D721Med (cell line): ENCODE results near the gene AMPH.

ENCODE experiments used
- DNase-seq: peaks from one replicate; pipeline ENCODE4 v3.0.0; 2011; ENCODE audit warnings: low spot score; ENCODE audit not compliant: insufficient read length
- FAIRE-seq: peaks from 2 replicates; lab custom pipeline; 2011; peaks lifted over from hg19 to GRCh38; lab: Jason Lieb, UNC
- TF ChIP-seq, protein P1 (sequence below): IDR thresholded peaks from 2 replicates; pipeline ENCODE4 v1.5.1; 2012; ENCODE audit warnings: mild to moderate bottlenecking, control low read depth; ENCODE audit not compliant: insufficient read depth; ENCODE audit errors: missing control alignments

AMPH gene

GRCh38 chr7:38630720-38631673 is at the start of gene AMPH:
Gene AMPH (minus strand): TSS chr7:38631373. CDS start chr7:38631351, 22 bp downstream.
- peak; percentile 33 for DNase-seq
- TF ChIP-seq, protein P1, sequence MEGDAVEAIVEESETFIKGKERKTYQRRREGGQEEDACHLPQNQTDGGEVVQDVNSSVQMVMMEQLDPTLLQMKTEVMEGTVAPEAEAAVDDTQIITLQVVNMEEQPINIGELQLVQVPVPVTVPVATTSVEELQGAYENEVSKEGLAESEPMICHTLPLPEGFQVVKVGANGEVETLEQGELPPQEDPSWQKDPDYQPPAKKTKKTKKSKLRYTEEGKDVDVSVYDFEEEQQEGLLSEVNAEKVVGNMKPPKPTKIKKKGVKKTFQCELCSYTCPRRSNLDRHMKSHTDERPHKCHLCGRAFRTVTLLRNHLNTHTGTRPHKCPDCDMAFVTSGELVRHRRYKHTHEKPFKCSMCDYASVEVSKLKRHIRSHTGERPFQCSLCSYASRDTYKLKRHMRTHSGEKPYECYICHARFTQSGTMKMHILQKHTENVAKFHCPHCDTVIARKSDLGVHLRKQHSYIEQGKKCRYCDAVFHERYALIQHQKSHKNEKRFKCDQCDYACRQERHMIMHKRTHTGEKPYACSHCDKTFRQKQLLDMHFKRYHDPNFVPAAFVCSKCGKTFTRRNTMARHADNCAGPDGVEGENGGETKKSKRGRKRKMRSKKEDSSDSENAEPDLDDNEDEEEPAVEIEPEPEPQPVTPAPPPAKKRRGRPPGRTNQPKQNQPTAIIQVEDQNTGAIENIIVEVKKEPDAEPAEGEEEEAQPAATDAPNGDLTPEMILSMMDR = no peak
- FAIRE-seq = no peak

- no peak for FAIRE-seq
- TF ChIP-seq, protein P1 = no peak
- DNase-seq = no peak
Measured at GRCh38 chr7:38679419-38679818, 48.2 kb upstream of the AMPH start.

DNA sequence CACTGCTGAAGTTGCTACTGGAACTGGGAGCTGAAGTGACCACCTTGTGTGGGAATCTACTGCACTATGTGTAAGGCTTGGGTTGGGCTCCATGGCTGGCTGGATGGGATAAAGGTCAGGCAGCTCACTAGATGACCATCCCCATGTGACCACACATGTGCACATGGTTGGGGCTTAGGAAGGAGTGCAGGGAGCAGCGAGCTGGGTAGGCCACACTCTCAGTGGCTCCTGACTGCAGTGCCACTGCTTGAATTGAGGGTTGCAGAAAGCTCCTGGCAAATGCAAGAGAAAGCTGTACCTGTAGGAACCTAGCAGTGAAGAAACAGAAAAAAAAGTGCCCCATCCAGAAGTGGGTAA is 47.5 kb upstream of the AMPH start:
- TF ChIP-seq, protein P1 = no peak

DNA sequence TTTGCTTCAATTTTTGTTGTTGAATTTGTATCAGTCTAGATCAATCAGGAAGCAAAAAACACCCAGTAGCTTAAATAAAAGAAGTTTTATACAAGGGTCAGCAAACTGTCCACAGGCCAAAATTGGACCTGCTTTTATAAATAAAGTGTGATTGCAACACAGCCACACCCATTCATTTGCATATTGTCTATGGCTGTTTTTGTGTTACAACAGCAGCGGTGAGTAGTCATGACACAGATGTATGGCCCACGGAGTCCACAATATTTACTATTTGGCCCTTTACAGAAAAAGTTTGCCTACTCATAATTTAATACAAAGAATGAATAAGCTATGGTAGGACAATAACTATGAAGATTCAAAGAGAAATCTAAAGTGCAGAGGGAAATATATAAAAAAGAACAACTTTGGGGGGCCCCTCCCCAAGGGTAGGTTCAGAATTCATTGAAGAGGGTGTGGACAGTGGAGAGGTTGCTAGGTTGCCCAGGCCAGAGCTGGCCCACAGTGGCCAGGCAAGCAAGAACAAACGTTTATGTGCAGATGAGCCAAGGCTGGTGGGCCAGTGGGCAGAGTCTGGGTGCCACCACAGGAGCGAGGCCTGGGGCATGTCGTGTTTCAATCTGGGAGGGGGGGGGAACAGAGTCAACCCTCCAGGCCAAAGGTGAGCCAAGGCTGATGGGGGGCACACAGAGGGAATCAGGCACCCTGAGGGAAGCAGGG is 47.0 kb upstream of the AMPH start:
- FAIRE-seq (no peak), DNase-seq (no peak)
- TF ChIP-seq, protein P1 = no peak

More for the DNA sequence above, 47.5 kb upstream of the AMPH start:
- no peak for DNase-seq
- FAIRE-seq = no peak

DNA sequence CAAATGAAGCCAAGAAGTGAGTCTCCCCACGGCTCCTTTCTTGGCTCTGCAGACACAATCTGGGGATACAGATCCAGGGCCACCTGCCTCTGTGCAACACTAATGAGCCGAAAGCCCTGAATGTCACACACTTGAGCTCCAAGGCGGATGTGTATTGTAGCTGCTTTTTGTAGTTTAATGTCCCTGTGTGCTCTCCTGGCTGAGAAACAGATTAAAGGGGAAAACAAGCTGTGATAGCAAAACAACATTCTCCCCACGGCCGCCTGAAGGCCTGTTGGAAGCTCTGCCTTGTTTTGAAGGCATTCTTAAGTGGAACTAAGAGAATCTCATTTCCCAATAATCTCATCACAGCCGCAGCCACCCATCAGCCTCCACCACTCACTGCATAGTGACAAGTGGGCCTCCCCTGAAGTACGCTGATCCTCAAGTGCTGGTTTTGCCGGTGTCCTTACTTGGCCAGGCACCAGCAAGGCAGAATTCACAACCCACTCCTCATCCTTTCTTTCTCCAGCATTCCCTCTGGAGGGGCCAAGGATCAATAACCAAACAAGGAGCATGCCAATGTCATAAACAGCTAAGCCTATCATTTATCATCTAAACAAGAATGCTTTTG is 44.4 kb upstream of the AMPH start:
- FAIRE-seq (no peak), DNase-seq (no peak)
- TF ChIP-seq, protein P1 = no peak

DNA sequence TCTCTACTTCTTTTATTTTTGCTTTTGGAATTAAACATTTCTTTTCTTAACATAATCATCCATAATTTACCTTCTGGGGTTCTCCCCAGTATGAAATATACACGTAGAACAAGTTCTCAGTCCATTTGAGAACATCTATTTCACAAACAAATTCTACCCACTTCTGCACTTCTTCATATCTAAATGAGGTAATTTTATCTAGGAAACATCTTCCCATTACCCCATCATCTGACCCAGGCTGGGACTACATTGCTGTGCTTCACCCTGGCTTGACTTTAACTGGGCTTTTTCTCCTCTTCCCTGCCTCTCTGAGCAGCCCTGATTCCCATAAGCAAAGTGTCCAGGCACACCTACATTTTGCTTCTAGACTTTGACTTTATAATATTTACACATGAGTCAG is 43.3 kb upstream of the AMPH start:
- DNase-seq (no peak), FAIRE-seq (no peak)
- TF ChIP-seq, protein P1 = no peak
